OCI-LY3 (cell line): ENCODE results near the gene ALCAM.

ENCODE experiments used
- H2AFZ ChIP-seq: fragments of 200-600, 300-600 bp; shearing (Covaris generic); 2 replicates; pipeline ENCODE4 v1.6.0; 2014; ENCODE audit warnings: antibody characterized with exemption, low read depth, low read length
- H3K27ac ChIP-seq: fragments of 200-600, 300-600 bp; sonication (generic); 2 replicates; pipeline ENCODE4 v1.5.1; 2014; ENCODE audit warnings: mild to moderate bottlenecking, low read length, moderate library complexity, mixed read lengths
- H3K27me3 ChIP-seq: fragments of 200-600, 300-600 bp; sonication (generic); 2 replicates; pipeline ENCODE4 v1.6.1; 2014; ENCODE audit warnings: low read depth, low read length, mixed read lengths
- H3K36me3 ChIP-seq: fragments of 200-600, 300-600 bp; sonication (generic); replicated peaks from 2 replicates; pipeline ENCODE3; 2014; ENCODE audit warnings: low read depth, low read length, mixed read lengths
- H3K4me1 ChIP-seq: fragments of 300-600, 200-600 bp; sonication (generic); 2 replicates; pipeline ENCODE4 v1.6.1; 2014; ENCODE audit warnings: low read length, mixed read lengths
- H3K4me2 ChIP-seq: fragments of 200-600, 300-600 bp; sonication (generic); 2 replicates; pipeline ENCODE4 v1.6.1; 2014; ENCODE audit warnings: low read length, mixed read lengths
- H3K4me3 ChIP-seq: fragments of 300-600, 200-600 bp; sonication (generic); 2 replicates; pipeline ENCODE4 v1.5.1; 2014; ENCODE audit warnings: antibody characterized with exemption, mild to moderate bottlenecking, low read length, moderate library complexity
- H3K79me2 ChIP-seq: fragments of 300-600, 200-600 bp; shearing (Covaris generic); 2 replicates; pipeline ENCODE4 v1.6.1; 2014; ENCODE audit warnings: mild to moderate bottlenecking, low read length, mixed read lengths
- H3K9ac ChIP-seq: fragments of 300-600, 200-600 bp; shearing (Covaris generic); 2 replicates; pipeline ENCODE4 v1.6.0; 2014; ENCODE audit warnings: mild to moderate bottlenecking, low read length, moderate library complexity
- H3K9me3 ChIP-seq: fragments of 200-600, 300-600 bp; shearing (Covaris generic); 2 replicates; pipeline ENCODE4 v1.6.1; 2014; ENCODE audit warnings: low read length, mixed read lengths; ENCODE audit not compliant: insufficient read depth
- H4K20me1 ChIP-seq: fragments of 200-600, 300-600 bp; sonication (generic); 2 replicates; pipeline ENCODE4 v1.6.1; 2016; ENCODE audit warnings: low read length, mixed read lengths; ENCODE audit not compliant: insufficient read depth
- EZH2phosphoT487 ChIP-seq: fragments of 200-600 bp; shearing (Covaris generic); IDR thresholded peaks from 2 replicates; pipeline ENCODE4 v1.6.1; 2018; ENCODE audit warnings: antibody characterized with exemption, mixed run types, low read depth
- TF ChIP-seq, protein P1 (sequence below): fragments of 200-600, 300-600 bp; sonication (generic); IDR thresholded peaks from 2 replicates; pipeline ENCODE4 v1.5.1; 2014; ENCODE audit warnings: antibody characterized with exemption, low read length, low read depth

Gene ALCAM

DNA sequence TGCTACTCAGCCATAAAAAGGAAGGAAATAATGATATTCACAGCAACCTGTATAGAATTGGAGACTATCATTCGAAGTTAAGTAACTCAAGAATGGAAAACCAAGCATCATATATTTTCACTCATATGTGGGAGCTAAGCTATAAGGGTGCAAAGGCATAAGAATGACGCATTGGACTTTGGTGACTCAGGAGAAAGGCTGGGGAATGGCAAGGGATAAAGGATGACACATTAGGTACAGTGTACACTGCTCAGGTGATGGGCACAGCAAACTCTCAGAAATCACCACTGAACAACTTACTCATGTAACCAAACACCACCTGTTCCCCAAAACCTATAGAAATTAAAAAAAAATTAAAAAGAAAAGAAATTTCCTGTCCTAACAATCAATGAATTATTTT is 42.7 kb downstream of the ALCAM start:
- Histone ChIP-seq H4K20me1 (peaks cover 27% of the 10 kb centered on the region), H3K27me3 (no peaks in the 10 kb centered on the region), H2AFZ (no peak overlapping the region), H3K79me2 (peaks cover 40% of the 10 kb centered on the region), H3K36me3 (no peaks in the 10 kb centered on the region), H3K27ac (no peak overlapping the region), H3K9ac (no peak overlapping the region), H3K9me3 (no peaks in the 10 kb centered on the region), H3K4me3 (no peak overlapping the region), H3K4me2 (no peak overlapping the region), H3K4me1 (peaks cover 11% of the 10 kb centered on the region)
- TF ChIP-seq, protein P1, sequence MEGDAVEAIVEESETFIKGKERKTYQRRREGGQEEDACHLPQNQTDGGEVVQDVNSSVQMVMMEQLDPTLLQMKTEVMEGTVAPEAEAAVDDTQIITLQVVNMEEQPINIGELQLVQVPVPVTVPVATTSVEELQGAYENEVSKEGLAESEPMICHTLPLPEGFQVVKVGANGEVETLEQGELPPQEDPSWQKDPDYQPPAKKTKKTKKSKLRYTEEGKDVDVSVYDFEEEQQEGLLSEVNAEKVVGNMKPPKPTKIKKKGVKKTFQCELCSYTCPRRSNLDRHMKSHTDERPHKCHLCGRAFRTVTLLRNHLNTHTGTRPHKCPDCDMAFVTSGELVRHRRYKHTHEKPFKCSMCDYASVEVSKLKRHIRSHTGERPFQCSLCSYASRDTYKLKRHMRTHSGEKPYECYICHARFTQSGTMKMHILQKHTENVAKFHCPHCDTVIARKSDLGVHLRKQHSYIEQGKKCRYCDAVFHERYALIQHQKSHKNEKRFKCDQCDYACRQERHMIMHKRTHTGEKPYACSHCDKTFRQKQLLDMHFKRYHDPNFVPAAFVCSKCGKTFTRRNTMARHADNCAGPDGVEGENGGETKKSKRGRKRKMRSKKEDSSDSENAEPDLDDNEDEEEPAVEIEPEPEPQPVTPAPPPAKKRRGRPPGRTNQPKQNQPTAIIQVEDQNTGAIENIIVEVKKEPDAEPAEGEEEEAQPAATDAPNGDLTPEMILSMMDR: no peak
- no peak for TF ChIP-seq EZH2phosphoT487

DNA sequence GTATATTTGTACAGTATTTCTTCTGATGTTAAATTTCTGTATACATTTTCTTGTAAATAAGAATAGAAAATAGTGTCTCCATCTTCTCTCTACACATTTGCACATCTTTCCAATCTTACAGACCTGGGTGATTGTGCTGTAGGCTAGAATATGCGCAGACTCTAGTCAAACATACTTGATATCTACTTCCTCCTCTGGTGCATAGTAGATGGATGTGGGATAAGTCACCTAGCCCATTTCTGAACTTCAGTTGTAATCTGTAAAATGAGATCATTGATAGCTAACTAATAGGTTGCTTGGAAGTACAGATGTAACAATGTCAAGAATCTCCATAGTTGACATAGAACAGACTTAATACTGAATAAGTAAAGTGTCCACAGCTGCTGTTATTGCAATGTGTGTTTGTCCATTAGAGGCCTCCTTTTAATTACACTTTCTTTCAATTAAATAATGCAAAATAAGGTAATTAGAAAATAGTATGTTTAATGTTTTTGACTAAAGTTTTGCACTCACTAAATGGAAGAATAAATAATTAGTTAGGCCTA is 46.7 kb downstream of the ALCAM start:
- peaks cover 38% of the 10 kb centered on the region for H4K20me1 ChIP-seq
- H3K79me2 ChIP-seq: peaks cover 77% of the 10 kb centered on the region
- peaks cover 28% of the 10 kb centered on the region for H3K4me1 ChIP-seq

DNA sequence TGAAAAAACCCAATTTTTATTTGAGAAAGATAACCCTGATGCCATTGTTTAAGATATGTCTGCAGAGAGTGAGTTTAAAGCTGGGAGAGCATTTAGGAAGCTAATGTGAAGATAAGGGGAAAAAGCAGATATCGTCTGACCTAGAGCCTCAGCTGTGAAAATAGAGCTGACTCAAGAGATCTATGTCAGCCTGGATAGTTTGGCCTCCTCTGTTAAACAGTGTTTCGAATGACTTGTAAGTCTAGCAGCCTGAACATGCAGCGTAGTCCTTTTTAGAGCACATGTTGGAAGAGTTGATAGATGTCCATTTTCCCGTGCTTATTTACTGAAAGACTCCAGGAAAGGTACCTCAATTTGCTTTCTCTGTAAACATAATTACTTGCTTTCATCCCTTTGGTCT is 48.1 kb downstream of the ALCAM start:
- Histone ChIP-seq H3K79me2 (peaks cover 89% of the 10 kb centered on the region), H3K27me3 (no peaks in the 10 kb centered on the region)

More for the DNA sequence above, 46.7 kb downstream of the ALCAM start:
- Histone ChIP-seq H3K9me3 (no peaks in the 10 kb centered on the region), H3K9ac (no peak overlapping the region), H3K36me3 (no peaks in the 10 kb centered on the region), H3K27me3 (no peaks in the 10 kb centered on the region), H3K4me2 (no peak overlapping the region), H2AFZ (no peak overlapping the region), H3K27ac (no peak overlapping the region), H3K4me3 (no peak overlapping the region)
- no peak for TF ChIP-seq EZH2phosphoT487
- TF ChIP-seq, protein P1: no peak

DNA sequence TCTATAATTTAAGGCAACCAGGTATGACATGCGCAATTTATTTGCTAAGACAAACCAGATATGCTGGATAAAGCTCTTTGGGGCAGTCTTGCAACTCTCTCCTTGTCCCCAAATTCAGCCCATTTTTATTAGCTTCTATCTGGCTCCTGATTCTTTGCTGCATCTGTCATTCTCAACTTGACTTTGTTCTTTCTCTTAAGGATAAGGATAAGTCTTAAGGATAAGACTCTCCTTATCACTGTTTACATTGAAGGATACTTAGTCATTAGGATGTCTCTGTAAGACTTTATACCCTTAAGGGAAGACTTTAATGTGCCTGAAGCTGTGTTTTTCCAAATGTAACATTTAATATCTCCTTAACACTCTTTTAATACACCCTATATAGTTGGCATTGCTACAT is 49.2 kb downstream of the ALCAM start:
- Histone ChIP-seq H3K36me3 (no peaks in the 10 kb centered on the region), H3K27ac (no peak overlapping the region), H3K4me1 (peaks cover 28% of the 10 kb centered on the region), H3K4me2 (no peak overlapping the region), H3K4me3 (no peak overlapping the region), H2AFZ (no peak overlapping the region), H4K20me1 (peaks cover 28% of the 10 kb centered on the region; the same call in 1 of the 2 replicates), H3K79me2 (peaks cover 91% of the 10 kb centered on the region), H3K27me3 (no peaks in the 10 kb centered on the region), H3K9ac (no peak overlapping the region), H3K9me3 (no peaks in the 10 kb centered on the region)
- TF ChIP-seq EZH2phosphoT487: no peak
- TF ChIP-seq, protein P1: no peak

More for the DNA sequence above, 48.1 kb downstream of the ALCAM start:
- Histone ChIP-seq H3K9ac (no peak overlapping the region), H2AFZ (no peak overlapping the region), H3K4me1 (peaks cover 30% of the 10 kb centered on the region), H3K4me2 (no peak overlapping the region), H3K4me3 (no peak overlapping the region), H4K20me1 (peaks cover 36% of the 10 kb centered on the region), H3K9me3 (no peaks in the 10 kb centered on the region), H3K27ac (no peak overlapping the region), H3K36me3 (no peaks in the 10 kb centered on the region)
- TF ChIP-seq, protein P1: no peak
- TF ChIP-seq EZH2phosphoT487: no peak
